Mucosa of stomach (tissue), 1 donor: ENCODE data around the gene ABI1.

Source experiments
- H3K27me3 ChIP-seq: one replicate; pipeline ENCODE4 v1.7.0; 2013; ENCODE audit warnings: mild to moderate bottlenecking, low read length; ENCODE audit not compliant: control insufficient read depth, insufficient read depth
- H3K36me3 ChIP-seq: one replicate; pipeline ENCODE4 v1.7.0; 2013; ENCODE audit warnings: low read length; ENCODE audit not compliant: control insufficient read depth, insufficient read depth
- H3K4me1 ChIP-seq: one replicate; pipeline ENCODE4 v1.7.0; 2013; ENCODE audit warnings: mild to moderate bottlenecking, low read length; ENCODE audit not compliant: control insufficient read depth, insufficient read depth
- H3K4me3 ChIP-seq: one replicate; pipeline ENCODE4 v1.7.0; 2013; ENCODE audit warnings: low read length
- H3K9ac ChIP-seq: one replicate; pipeline ENCODE4 v1.7.0; 2013; ENCODE audit warnings: mild to moderate bottlenecking, low read length, moderate library complexity
- H3K9me3 ChIP-seq: one replicate; pipeline ENCODE4 v1.7.0; 2013; ENCODE audit warnings: mild to moderate bottlenecking, low read length, moderate library complexity; ENCODE audit not compliant: control insufficient read depth
- donor health status: Pancreatic carcinoma.

The ABI1 gene

DNA sequence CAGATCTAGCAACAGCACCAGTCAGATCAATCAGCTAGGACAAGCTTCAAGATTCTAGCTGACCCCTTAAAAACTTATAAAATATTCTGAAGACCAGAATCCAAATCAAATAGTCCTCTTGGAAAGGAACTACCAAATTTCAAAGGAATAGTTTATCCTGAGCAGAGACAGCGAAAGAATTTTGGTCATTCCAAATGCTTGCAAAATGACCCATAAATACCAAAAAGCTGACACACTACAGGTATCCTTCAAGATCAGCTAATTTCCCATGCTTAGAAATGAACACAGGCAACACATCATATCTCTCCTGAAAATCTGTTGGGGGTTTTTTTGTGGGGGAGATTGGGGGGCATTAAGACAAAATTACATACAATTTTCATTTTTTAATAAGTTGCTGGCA is 84.5 kb downstream of the ABI1 start:
- no peak overlapping the region for H3K9ac ChIP-seq
- no peaks in the 10 kb centered on the region for H3K36me3 ChIP-seq
- H3K9me3 ChIP-seq, result no peaks in the 10 kb centered on the region
- no peaks in the 10 kb centered on the region for H3K27me3 ChIP-seq
- H3K4me1 ChIP-seq, result peaks cover 22% of the 10 kb centered on the region
- H3K4me3 ChIP-seq, result no peak overlapping the region

DNA sequence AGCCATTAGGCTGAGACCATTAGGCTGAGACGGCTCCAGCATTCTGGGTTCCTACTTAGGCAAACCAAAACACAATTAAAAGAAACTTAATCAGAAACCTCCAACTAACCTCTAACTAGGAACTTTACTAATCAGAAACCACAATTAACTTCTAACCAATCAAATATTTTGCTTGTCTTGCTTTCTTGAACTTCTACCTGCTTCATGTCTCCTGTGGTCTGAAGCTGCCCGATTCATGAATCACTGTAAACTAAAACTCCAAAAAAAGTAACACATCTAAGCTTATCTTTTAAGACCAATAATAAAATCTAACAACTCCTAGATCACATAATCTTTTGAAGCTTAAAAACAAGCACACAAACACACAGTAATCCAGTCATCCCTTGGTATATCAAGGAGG is 87.1 kb downstream of the ABI1 start:
- Histone ChIP-seq H3K4me3 (no peak overlapping the region), H3K4me1 (no peaks in the 10 kb centered on the region), H3K27me3 (no peaks in the 10 kb centered on the region), H3K36me3 (no peaks in the 10 kb centered on the region), H3K9me3 (no peaks in the 10 kb centered on the region), H3K9ac (no peak overlapping the region)

DNA sequence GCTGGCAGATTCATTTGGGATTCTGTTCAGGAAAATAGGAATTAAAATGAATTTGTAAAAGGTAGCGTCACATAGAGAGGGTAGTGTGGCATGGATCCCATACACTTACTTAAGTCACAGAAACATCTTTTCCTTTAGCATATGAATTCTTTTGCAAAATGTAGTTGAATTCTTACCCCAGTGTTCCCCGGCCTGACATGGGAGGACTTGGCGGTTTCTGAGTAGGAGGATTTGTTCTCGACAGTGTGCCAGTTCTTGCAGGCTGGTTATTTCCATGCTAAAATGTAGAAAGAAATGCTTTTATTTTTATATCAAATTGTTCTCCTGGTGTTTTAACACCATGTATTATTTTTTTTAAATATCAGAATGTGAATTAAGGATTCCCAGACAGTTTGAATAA is 90.7 kb downstream of the ABI1 start:
- Histone ChIP-seq H3K27me3 (no peaks in the 10 kb centered on the region), H3K36me3 (no peaks in the 10 kb centered on the region), H3K9me3 (no peaks in the 10 kb centered on the region), H3K4me3 (no peak overlapping the region), H3K4me1 (no peaks in the 10 kb centered on the region), H3K9ac (no peak overlapping the region)

- Histone ChIP-seq H3K36me3 (no peaks in the 10 kb centered on the region), H3K9ac (no peak overlapping the region)
Observed at GRCh38 chr10:26765549-26765948, 95.2 kb downstream of the ABI1 start.

GRCh38 chr10:26759008-26759407 is 101.8 kb downstream of the ABI1 start:
- Histone ChIP-seq H3K9ac (no peak overlapping the region), H3K4me3 (no peak overlapping the region), H3K4me1 (no peaks in the 10 kb centered on the region), H3K9me3 (no peaks in the 10 kb centered on the region), H3K36me3 (no peaks in the 10 kb centered on the region), H3K27me3 (no peaks in the 10 kb centered on the region)

More at GRCh38 chr10:26765549-26765948, 95.2 kb downstream of the ABI1 start:
- no peaks in the 10 kb centered on the region for H3K9me3 ChIP-seq
- H3K4me3 ChIP-seq, result no peak overlapping the region
- no peaks in the 10 kb centered on the region for H3K4me1 ChIP-seq
- no peaks in the 10 kb centered on the region for H3K27me3 ChIP-seq

DNA sequence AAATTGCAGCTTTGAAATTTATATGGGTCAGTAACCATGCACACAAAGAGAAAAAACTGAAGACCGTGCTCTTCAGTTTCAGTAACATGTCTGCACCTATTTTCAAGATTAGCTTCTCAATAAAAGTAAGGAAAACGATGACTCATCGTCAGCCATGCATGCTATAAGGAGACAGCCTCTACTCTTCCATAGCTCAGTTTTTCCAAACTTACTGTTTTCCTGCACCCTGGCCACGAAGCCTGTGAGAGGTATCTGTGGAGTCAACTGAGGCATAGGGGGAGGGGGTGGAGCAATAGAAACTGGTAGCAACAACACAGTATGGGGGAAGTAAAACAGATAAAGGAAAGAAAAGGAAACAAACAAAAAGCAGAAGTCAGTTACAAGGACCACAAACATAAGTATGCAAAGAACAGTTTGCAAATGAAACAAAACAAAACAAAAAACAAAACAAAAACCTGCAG is 105.3 kb downstream of the ABI1 start:
- Histone ChIP-seq H3K4me3 (no peak overlapping the region), H3K36me3 (no peaks in the 10 kb centered on the region), H3K9me3 (no peaks in the 10 kb centered on the region), H3K4me1 (no peaks in the 10 kb centered on the region), H3K9ac (no peak overlapping the region), H3K27me3 (no peaks in the 10 kb centered on the region)

- Histone ChIP-seq H3K4me3 (no peak overlapping the region), H3K9ac (no peak overlapping the region), H3K9me3 (no peaks in the 10 kb centered on the region), H3K36me3 (no peaks in the 10 kb centered on the region), H3K27me3 (no peaks in the 10 kb centered on the region), H3K4me1 (no peaks in the 10 kb centered on the region)
Observed at GRCh38 chr10:26746061-26746460, 114.7 kb downstream of the ABI1 start.

DNA sequence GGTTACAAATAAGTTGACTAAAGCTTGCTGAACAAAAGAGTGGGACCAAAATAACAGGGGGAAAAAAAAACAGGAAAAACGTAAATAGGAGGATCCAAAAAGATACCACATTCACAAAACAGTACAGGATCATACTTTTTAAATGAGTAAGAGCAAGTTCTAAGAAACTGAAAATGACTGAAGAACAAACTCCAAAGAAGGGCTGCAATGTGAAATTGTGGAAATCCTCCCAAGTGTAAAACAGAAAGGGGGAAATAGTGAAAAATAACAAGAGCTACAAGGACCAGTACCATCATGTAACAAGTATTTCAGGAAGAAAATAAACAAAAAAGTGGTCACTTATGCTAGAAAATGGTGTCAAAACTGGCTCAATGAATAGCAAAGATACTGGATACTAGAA is 116.9 kb downstream of the ABI1 start:
- H3K27me3 ChIP-seq, result no peaks in the 10 kb centered on the region
- H3K9me3 ChIP-seq, result no peaks in the 10 kb centered on the region
- H3K36me3 ChIP-seq, result no peaks in the 10 kb centered on the region
- no peak overlapping the region for H3K4me3 ChIP-seq
- H3K4me1 ChIP-seq, result no peaks in the 10 kb centered on the region
- H3K9ac ChIP-seq, result no peak overlapping the region

DNA sequence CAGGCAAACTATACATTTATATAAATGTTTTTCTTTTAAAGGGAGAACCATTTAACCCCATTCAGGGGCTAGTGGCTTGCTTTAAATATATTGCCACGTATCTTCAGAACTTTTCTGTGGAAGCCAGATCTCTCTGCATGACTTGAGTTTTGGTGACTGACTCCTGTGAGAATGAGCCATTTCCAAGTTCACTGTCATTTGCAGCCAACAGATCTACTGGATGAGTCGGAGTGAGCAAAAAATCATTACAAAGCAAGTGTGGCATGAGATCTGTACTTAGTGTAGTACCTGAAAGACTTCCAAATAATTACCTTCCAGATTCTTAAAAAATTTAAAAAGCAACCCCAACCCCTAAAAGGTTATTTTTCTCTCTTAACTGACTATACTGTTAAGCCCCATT is 117.7 kb downstream of the ABI1 start:
- Histone ChIP-seq H3K4me1 (no peaks in the 10 kb centered on the region), H3K27me3 (no peaks in the 10 kb centered on the region), H3K9ac (no peak overlapping the region), H3K36me3 (no peaks in the 10 kb centered on the region), H3K9me3 (no peaks in the 10 kb centered on the region), H3K4me3 (no peak overlapping the region)

GRCh38 chr10:26741368-26741767 is 119.4 kb downstream of the ABI1 start:
- no peak overlapping the region for H3K4me3 ChIP-seq
- H3K9ac ChIP-seq, result no peak overlapping the region
- no peaks in the 10 kb centered on the region for H3K27me3 ChIP-seq
- no peaks in the 10 kb centered on the region for H3K4me1 ChIP-seq
- H3K9me3 ChIP-seq, result no peaks in the 10 kb centered on the region
- H3K36me3 ChIP-seq, result no peaks in the 10 kb centered on the region

GRCh38 chr10:26739071-26739631 is 121.6 kb downstream of the ABI1 start:
- H3K9ac ChIP-seq, result no peak overlapping the region
- H3K9me3 ChIP-seq, result no peaks in the 10 kb centered on the region
- no peaks in the 10 kb centered on the region for H3K36me3 ChIP-seq
- no peak overlapping the region for H3K4me3 ChIP-seq
- H3K4me1 ChIP-seq, result no peaks in the 10 kb centered on the region
- H3K27me3 ChIP-seq, result no peaks in the 10 kb centered on the region

- Histone ChIP-seq H3K36me3 (no peaks in the 10 kb centered on the region), H3K9me3 (no peaks in the 10 kb centered on the region), H3K27me3 (no peaks in the 10 kb centered on the region), H3K4me3 (no peak overlapping the region), H3K9ac (no peak overlapping the region), H3K4me1 (no peaks in the 10 kb centered on the region)
Observed at GRCh38 chr10:26738301-26738911, 122.4 kb downstream of the ABI1 start.

GRCh38 chr10:26737730-26738129 is 123.0 kb downstream of the ABI1 start:
- Histone ChIP-seq H3K9me3 (no peaks in the 10 kb centered on the region), H3K27me3 (no peaks in the 10 kb centered on the region), H3K4me3 (no peak overlapping the region), H3K4me1 (no peaks in the 10 kb centered on the region), H3K36me3 (no peaks in the 10 kb centered on the region), H3K9ac (no peak overlapping the region)
